Ovary (tissue), 3 donors: Measurements from ENCODE around the gene SUSD6.

Source experiments
- CTCF ChIP-seq, 3 donors: fragments of 450-650 bp in 2 of 3; fragments of 200-600 bp in 1 of 3; IDR thresholded peaks; one replicate each; pipeline versions ENCODE4 v1.5.1 to v1.8.0; 2016 to 2022; ENCODE audit warnings: antibody characterized with exemption in 3 of 3, mild to moderate bottlenecking in 1 of 3
- EP300 ChIP-seq: sonication (generic); formaldehyde crosslinking; IDR thresholded peaks from one replicate; pipeline ENCODE4 v1.6.1; 2017; ENCODE audit warnings: antibody characterized with exemption
- POLR2A ChIP-seq: fragments of 450-650 bp; IDR thresholded peaks from one replicate; pipeline ENCODE4 v1.6.1; 2017; ENCODE audit warnings: antibody characterized with exemption, mild to moderate bottlenecking, moderate library complexity
- donor health status: DM: no; HTN: no; CAD: no.

GRCh38 chr14:69750495-69750894 is 139.1 kb downstream of the SUSD6 start:
- TF ChIP-seq CTCF (IDR thresholded peaks at IDR 0.05) (no peak), POLR2A (no peak), EP300 (no peak)
